ENCODE measurements around the gene LCMT1.

GRCh38 chr16:25163683-25164082 lies 52.1 kb downstream of the LCMT1 start:
- TF ChIP-seq CTCF (conservative IDR thresholded peaks at IDR 0.05 in 1 of 2, IDR thresholded peaks at IDR 0.05 in 1 of 2; ENCODE audit: extremely low read depth in 1 of 2, insufficient read depth in 1 of 2, low read depth in 1 of 2, low read length in 2 of 2), result no peak
- no peak for TF ChIP-seq EZH2 (IDR thresholded peaks at IDR 0.05; ENCODE audit: borderline replicate concordance, low read length)
